ENCODE data around the gene SMIM35.

- TF ChIP-seq, protein P1, sequence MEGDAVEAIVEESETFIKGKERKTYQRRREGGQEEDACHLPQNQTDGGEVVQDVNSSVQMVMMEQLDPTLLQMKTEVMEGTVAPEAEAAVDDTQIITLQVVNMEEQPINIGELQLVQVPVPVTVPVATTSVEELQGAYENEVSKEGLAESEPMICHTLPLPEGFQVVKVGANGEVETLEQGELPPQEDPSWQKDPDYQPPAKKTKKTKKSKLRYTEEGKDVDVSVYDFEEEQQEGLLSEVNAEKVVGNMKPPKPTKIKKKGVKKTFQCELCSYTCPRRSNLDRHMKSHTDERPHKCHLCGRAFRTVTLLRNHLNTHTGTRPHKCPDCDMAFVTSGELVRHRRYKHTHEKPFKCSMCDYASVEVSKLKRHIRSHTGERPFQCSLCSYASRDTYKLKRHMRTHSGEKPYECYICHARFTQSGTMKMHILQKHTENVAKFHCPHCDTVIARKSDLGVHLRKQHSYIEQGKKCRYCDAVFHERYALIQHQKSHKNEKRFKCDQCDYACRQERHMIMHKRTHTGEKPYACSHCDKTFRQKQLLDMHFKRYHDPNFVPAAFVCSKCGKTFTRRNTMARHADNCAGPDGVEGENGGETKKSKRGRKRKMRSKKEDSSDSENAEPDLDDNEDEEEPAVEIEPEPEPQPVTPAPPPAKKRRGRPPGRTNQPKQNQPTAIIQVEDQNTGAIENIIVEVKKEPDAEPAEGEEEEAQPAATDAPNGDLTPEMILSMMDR (IDR thresholded peaks at IDR 0.05; ENCODE audit: insufficient read depth, low read length): no peak
- TF ChIP-seq POLR2AphosphoS5 (IDR thresholded peaks at IDR 0.05; ENCODE audit: low read depth) (no peak), SPI1 (IDR thresholded peaks at IDR 0.05; ENCODE audit: borderline replicate concordance, low read depth) (0 out of 2 replicates have a peak, but pooled peaks have one; percentile 16), REST (IDR thresholded peaks at IDR 0.05; ENCODE audit: insufficient replicate concordance, low read depth) (no peak), GABPA (IDR thresholded peaks at IDR 0.05; ENCODE audit: low read depth) (no peak; the same call in 1 of the 2 replicates)
These were observed 84.0 kb downstream of the SMIM35 start for GRCh38 chr11:118002541-118003423.

Measured in HL-60 (cell line).